ENCODE data around the gene KAT8. TPM values are rescaled to one million over a fixed set of nuclear protein-coding genes. Genes with fewer than 3 reads are reported as not detected.

Gene KAT8
- total RNA-seq, 1 experiment from 2014 or later: 44.9 TPM

DNA sequence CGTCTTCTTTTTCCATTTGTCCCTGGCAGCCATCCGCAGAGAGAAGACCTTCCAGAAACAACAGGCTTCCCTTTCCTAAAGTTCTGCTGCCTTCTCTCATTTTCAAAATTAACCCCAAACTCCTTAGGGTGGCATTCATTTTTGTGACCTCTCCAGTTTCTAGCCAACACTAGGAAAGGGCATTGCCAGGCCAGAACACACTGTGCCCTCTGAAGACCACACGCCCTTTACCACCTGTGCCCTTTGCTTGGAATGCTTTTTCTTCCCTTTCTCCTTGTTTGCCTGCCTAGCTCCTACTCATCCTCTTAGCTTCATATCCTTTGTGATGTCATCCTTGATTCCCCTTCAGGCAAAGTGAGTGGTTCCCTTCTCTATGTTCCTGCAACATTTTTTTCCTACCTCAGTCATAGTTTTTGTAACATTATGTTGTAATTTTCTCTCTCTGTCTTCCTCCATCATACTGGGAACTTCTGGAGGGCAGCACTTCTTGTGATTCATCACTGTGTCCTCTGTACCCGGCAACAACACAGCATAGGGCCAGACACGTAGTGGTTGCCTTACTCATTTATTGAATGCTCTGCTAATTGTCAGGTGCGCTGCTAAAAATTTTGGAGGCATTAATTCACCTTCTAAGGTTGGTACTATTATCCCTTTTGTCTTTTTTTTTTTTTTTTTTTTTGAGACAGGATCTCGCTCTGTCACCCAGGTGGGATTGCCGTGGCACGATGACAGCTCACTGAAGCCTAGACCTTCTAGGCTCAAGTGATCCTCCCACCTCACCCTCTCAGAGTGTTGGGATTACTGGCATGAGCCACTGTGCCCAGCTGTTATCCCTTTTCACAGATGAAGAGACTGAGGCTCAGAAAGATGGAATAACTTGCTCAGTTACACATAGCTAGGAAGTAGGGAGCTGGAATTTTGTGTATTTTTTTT, 1.0 kb downstream of the KAT8 start:
- H3K4me3 ChIP-seq (replicated peaks in 1 of 2; ENCODE audit: low read depth in 1 of 2, low read length in 2 of 2): peak overlapping the region; percentile 70 to 82
- no peaks in the 10 kb centered on the region for H3K27me3 ChIP-seq (ENCODE audit: insufficient read depth, low read length)
- ATAC-seq (no peak), DNase-seq (ENCODE audit: low read depth, low spot score) (no peak)
- peak overlapping the region; percentile 71 for H3K9ac ChIP-seq (ENCODE audit: low read length)
- TSS peak; percentile 46 for BruUV-seq (replicated peaks)
- peaks cover 41% of the 10 kb centered on the region for H3K79me2 ChIP-seq (ENCODE audit: insufficient read depth, low read length)
- intact Hi-C loops (cut with micrococcal nuclease): no loop called here
- TF ChIP-seq EZH2 (IDR thresholded peaks at IDR 0.05) (no peak), SIN3A (IDR thresholded peaks at IDR 0.05; ENCODE audit: low read depth) (no peak), ATF3 (IDR thresholded peaks at IDR 0.05) (no peak), FOSL1 (IDR thresholded peaks at IDR 0.05; ENCODE audit: low read depth) (no peak), POLR2A (IDR thresholded peaks at IDR 0.05; ENCODE audit: borderline replicate concordance, extremely low read depth, insufficient read depth, insufficient read length) (no peak), SP1 (IDR thresholded peaks at IDR 0.05; ENCODE audit: low read depth) (no peak), POLR2AphosphoS5 (IDR thresholded peaks at IDR 0.05; ENCODE audit: low read depth, low read length) (no peak), TCF7L2 (IDR thresholded peaks at IDR 0.05; ENCODE audit: borderline replicate concordance, extremely low read depth, insufficient read depth, insufficient read length) (no peak), RAD21 (IDR thresholded peaks at IDR 0.05; ENCODE audit: low read depth) (no peak), JUND (IDR thresholded peaks at IDR 0.05) (no peak)
- no peaks in the 10 kb centered on the region for H3K9me2 ChIP-seq (ENCODE audit: insufficient read depth)
- peaks cover 11 to 14% of the 10 kb centered on the region in 2 experiments; a peak in 3 of 4 replicates for H3K36me3 ChIP-seq (ENCODE audit: control insufficient read depth in 1 of 2, insufficient read depth in 2 of 2, low read length in 2 of 2)
- no peak overlapping the region for H2AFZ ChIP-seq (ENCODE audit: low read depth, low read length, poor library complexity, severe bottlenecking)
- peak overlapping the region; percentile 34 for H3K27ac ChIP-seq (ENCODE audit: low read depth, low read length)
- H3K4me1 ChIP-seq (ENCODE audit: control insufficient read depth in 1 of 2, insufficient read depth in 2 of 2, low read length in 2 of 2): peaks cover 7 to 29% of the 10 kb centered on the region in 2 experiments; a peak in 3 of 4 replicates
- peaks cover 4% of the 10 kb centered on the region; the same call in 1 of the 2 replicates for H4K20me1 ChIP-seq (ENCODE audit: insufficient read depth)
- H3K4me2 ChIP-seq (ENCODE audit: low read length): peak overlapping the region; percentile 85
- ChIA-PET RAD21 (ENCODE audit: low non-redundant PET in 1 of 2, low total read pairs in 2 of 2, uncharacterized antibody in 2 of 2, unreplicated experiment in 2 of 2) (interaction anchor here (0.6 to 1.4 kb wide), 5 partner anchors 17 to 341 kb away, joined by 3 to 10 read pairs (median 4); partner anchors contain the start of genes ARMC5 (in 1 of the 2), PRSS8 (in 1 of the 2), ZNF646 (in 1 of the 2) and ZNF668 (in 1 of the 2)), CTCF (interaction anchor here (0.9 to 2.9 kb wide), 8 partner anchors 15 to 342 kb away, joined by 3 to 30 read pairs (median 5); partner anchors contain the start of genes HSD3B7 and VKORC1), POLR2A (interaction anchor here (0.8 to 3.5 kb wide), 16 partner anchors 8 to 595 kb away, joined by 3 to 84 read pairs (median 6); partner anchors contain the start of genes ARMC5, FUS, PRSS8 and VKORC1)
- no peaks in the 10 kb centered on the region for H3K9me3 ChIP-seq (ENCODE audit: control insufficient read depth in 1 of 2, insufficient read depth in 1 of 2, low read depth in 1 of 2, low read length in 2 of 2)
